Adipocyte (in vitro differentiated cells): Measurements from ENCODE around the gene NNT.

Experiments used
- DNase-seq: peaks from one replicate; pipeline ENCODE4 v3.0.0-alpha.2; 2015; ENCODE audit warnings: low read depth
- H3K27me3 ChIP-seq: replicated peaks from 2 replicates; pipeline ENCODE4 v1.7.0; 2013; ENCODE audit warnings: mild to moderate bottlenecking, low read length, moderate library complexity; ENCODE audit not compliant: control insufficient read depth, insufficient read depth
- H3K36me3 ChIP-seq: 2 replicates; pipeline ENCODE4 v1.7.0; 2013; ENCODE audit warnings: low read length, mild to moderate bottlenecking, moderate library complexity; ENCODE audit not compliant: control insufficient read depth, insufficient read depth, severe bottlenecking
- H3K4me1 ChIP-seq: 2 replicates; pipeline ENCODE4 v1.7.0; 2013; ENCODE audit warnings: mild to moderate bottlenecking, low read length, moderate library complexity; ENCODE audit not compliant: control insufficient read depth, insufficient read depth
- H3K4me3 ChIP-seq: 2 replicates; pipeline ENCODE4 v1.7.0; 2013; ENCODE audit warnings: mild to moderate bottlenecking, low read length, moderate library complexity
- H3K9ac ChIP-seq: 2 replicates; pipeline ENCODE4 v1.7.0; 2013; ENCODE audit warnings: mild to moderate bottlenecking, low read length, moderate library complexity
- H3K9me3 ChIP-seq: 2 replicates; pipeline ENCODE4 v1.7.0; 2013; ENCODE audit warnings: mild to moderate bottlenecking, low read length, moderate library complexity; ENCODE audit not compliant: control insufficient read depth

The NNT gene

GRCh38 chr5:43609752-43610151, 6.8 kb downstream of the NNT start:
- H3K9me3 ChIP-seq = no peaks in the 10 kb centered on the region
- peaks cover 52% of the 10 kb centered on the region for H3K36me3 ChIP-seq
- H3K27me3 ChIP-seq = no peaks in the 10 kb centered on the region

GRCh38 chr5:43613370-43613769, 10.4 kb downstream of the NNT start:
- no peak for DNase-seq
- Histone ChIP-seq H3K9ac (no peak overlapping the region), H3K4me3 (no peak overlapping the region), H3K27me3 (no peaks in the 10 kb centered on the region), H3K9me3 (no peaks in the 10 kb centered on the region), H3K36me3 (peaks cover 59% of the 10 kb centered on the region), H3K4me1 (peaks cover 18% of the 10 kb centered on the region)

More at GRCh38 chr5:43609752-43610151, 6.8 kb downstream of the NNT start:
- no peak for DNase-seq
- Histone ChIP-seq H3K4me1 (no peaks in the 10 kb centered on the region), H3K4me3 (no peak overlapping the region), H3K9ac (no peak overlapping the region)

- Histone ChIP-seq H3K9me3 (no peaks in the 10 kb centered on the region), H3K4me1 (peaks cover 29% of the 10 kb centered on the region), H3K27me3 (no peaks in the 10 kb centered on the region), H3K4me3 (no peak overlapping the region), H3K36me3 (peaks cover 43% of the 10 kb centered on the region), H3K9ac (no peak overlapping the region)
- no peak for DNase-seq
Observed at GRCh38 chr5:43615445-43616184, 12.6 kb downstream of the NNT start.

DNA sequence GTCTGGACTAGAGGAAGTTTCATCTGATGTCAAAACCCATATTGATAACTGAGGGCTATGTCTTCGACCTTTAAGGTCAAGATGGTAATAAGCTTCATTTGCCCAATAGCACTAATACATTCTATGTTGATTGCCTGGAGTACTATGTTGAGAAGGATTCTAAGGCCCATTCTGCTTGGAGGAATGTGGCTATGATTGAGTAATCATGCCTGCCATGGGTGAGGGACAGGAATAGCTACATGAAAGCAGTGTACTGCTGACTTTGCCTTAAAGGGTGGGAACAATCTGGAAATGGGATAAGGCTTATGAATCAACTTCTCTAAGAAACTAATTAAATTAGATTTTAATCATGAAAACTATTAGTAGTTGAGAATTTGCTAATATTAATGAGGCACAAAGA, 13.6 kb downstream of the NNT start:
- Histone ChIP-seq H3K9me3 (no peaks in the 10 kb centered on the region), H3K9ac (no peak overlapping the region), H3K36me3 (peaks cover 36% of the 10 kb centered on the region), H3K27me3 (no peaks in the 10 kb centered on the region), H3K4me3 (no peak overlapping the region), H3K4me1 (peaks cover 29% of the 10 kb centered on the region)
- DNase-seq = peak; percentile 74

DNA sequence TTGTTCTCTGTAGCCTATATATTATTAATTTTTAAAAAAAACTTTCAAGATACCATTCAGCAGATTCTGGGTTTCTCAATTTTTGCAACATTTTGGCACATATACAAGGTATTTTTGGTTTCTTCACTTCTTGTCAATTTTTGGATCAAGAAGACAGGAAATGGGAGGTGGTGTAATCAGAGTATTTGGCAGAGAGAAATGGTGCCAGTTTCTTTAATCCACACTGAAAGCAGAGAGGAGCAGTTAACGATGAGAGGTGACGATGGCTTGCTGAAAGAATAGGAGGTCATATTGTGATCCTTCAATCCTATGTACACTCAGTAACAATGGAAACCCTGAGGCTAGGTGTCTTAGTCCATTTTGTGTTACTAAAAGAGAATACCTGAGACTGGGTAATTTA, 16.4 kb downstream of the NNT start:
- Histone ChIP-seq H3K36me3 (peaks cover 17% of the 10 kb centered on the region), H3K27me3 (no peaks in the 10 kb centered on the region), H3K4me3 (no peak overlapping the region), H3K4me1 (peaks cover 33% of the 10 kb centered on the region), H3K9ac (no peak overlapping the region), H3K9me3 (no peaks in the 10 kb centered on the region)
- DNase-seq = peak; percentile 35

DNA sequence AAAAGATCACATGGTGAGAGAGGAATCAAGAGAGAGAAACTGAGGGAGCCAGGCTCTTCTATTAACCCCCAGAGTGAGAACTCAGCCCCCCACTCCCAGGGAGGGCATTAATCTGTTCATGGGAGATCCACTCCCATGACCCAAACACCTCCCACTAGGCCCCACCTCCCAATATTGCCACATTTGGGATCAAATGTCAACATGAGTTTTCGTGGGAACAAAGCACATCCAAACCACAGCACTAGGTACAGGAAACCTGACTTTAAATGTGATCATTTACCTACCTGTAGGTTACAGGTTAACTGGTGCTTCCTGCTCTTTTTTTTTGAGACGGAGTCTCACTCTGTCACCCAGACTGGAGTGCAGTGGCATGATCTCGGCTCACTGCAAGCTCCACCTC, 16.9 kb downstream of the NNT start:
- H3K9me3 ChIP-seq = no peaks in the 10 kb centered on the region
- H3K27me3 ChIP-seq = no peaks in the 10 kb centered on the region
- H3K9ac ChIP-seq = no peak overlapping the region
- DNase-seq = no peak
- H3K4me3 ChIP-seq = no peak overlapping the region
- H3K36me3 ChIP-seq = peaks cover 15% of the 10 kb centered on the region
- H3K4me1 ChIP-seq = peaks cover 33% of the 10 kb centered on the region

DNA sequence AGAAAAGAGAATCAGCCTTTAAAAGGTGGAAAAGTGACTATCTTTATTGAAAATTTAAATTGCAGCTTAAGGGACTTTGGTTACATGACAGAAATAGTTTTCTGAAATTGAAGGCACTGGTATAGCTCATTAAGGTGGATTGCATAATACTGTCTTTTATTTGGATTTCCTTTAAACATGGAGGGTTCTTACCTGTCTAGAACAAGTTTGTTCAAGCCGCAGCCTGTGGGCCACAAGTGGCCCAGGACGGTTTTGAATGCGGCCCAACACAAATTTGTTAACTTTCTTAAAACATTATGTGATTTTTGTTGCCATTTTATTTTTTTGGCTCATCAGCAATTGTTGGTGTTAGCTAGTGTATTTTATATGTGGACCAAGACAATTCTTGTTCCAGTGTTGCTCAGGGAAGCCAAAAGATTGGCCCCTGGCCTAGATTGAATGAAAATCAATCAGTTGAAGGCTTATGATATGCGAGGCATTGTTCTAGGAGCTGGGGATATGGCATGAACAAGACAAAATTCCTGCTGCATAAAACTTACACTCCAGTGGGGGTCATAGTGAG, 18.0 kb downstream of the NNT start:
- Histone ChIP-seq H3K9ac (no peak overlapping the region), H3K4me3 (no peak overlapping the region), H3K4me1 (peaks cover 29% of the 10 kb centered on the region), H3K36me3 (peaks cover 15% of the 10 kb centered on the region), H3K9me3 (no peaks in the 10 kb centered on the region), H3K27me3 (no peaks in the 10 kb centered on the region)
- no peak for DNase-seq

GRCh38 chr5:43622074-43622473, 19.1 kb downstream of the NNT start:
- Histone ChIP-seq H3K27me3 (no peaks in the 10 kb centered on the region), H3K9me3 (no peaks in the 10 kb centered on the region), H3K4me1 (peaks cover 22% of the 10 kb centered on the region), H3K36me3 (peaks cover 15% of the 10 kb centered on the region), H3K9ac (no peak overlapping the region), H3K4me3 (no peak overlapping the region)
- no peak for DNase-seq

DNA sequence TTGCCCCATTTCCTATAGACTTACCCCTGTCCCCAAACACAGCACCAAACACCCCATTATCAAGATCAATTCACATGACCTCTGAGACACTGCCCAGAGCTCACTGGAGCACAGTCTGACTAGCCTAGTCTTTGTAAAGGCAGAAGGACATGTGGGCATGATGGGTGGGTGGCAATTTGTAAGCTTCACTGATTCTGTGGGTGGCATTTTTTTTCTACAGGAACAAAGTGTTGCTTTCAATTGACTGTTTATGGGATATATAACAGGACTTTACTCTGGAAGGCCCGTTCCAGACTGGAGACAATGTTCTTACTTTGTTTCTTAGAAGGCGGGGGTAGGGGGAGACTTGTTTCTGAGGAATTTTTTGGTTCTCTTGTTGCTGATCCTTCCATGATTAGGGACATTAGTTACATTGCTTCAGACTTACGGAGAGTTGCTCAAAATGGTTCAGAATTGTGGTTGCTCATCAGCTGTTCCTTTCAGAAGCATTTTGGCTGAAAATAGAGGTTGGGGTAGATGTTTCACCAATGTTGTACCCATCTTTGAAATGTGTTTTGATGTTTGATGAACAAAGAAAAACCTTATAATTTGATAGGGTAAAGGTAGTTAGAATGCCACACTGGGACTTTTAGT, 20.2 kb downstream of the NNT start:
- Histone ChIP-seq H3K4me3 (no peak overlapping the region), H3K27me3 (no peaks in the 10 kb centered on the region), H3K4me1 (peaks cover 30% of the 10 kb centered on the region), H3K9ac (no peak overlapping the region), H3K9me3 (no peaks in the 10 kb centered on the region), H3K36me3 (peaks cover 8% of the 10 kb centered on the region)
- DNase-seq = no peak

DNA sequence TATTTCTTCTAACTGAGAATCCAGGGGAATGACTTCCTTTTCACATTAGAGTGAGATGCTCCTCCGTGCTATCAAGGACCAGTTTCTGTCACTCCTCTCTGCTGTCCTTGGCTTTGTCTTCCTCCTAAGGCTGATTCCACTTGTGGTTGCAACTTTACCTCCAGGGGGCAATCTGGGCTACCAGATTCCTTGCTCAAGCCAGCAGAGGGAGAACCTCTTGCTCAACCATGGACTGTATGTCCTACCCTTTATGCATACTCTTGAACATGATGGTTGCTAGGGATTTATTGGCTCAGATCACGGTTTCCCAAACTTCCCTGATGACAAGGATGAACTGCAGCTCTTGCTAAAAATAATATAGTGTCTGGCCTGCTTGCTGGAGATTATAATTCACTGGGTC, 24.0 kb downstream of the NNT start:
- H3K27me3 ChIP-seq = no peaks in the 10 kb centered on the region
- H3K4me1 ChIP-seq = peaks cover 20% of the 10 kb centered on the region
- peak; percentile 69 for DNase-seq
- H3K9me3 ChIP-seq = no peaks in the 10 kb centered on the region
- H3K4me3 ChIP-seq = no peak overlapping the region
- no peak overlapping the region for H3K9ac ChIP-seq
- peaks cover 8% of the 10 kb centered on the region for H3K36me3 ChIP-seq

DNA sequence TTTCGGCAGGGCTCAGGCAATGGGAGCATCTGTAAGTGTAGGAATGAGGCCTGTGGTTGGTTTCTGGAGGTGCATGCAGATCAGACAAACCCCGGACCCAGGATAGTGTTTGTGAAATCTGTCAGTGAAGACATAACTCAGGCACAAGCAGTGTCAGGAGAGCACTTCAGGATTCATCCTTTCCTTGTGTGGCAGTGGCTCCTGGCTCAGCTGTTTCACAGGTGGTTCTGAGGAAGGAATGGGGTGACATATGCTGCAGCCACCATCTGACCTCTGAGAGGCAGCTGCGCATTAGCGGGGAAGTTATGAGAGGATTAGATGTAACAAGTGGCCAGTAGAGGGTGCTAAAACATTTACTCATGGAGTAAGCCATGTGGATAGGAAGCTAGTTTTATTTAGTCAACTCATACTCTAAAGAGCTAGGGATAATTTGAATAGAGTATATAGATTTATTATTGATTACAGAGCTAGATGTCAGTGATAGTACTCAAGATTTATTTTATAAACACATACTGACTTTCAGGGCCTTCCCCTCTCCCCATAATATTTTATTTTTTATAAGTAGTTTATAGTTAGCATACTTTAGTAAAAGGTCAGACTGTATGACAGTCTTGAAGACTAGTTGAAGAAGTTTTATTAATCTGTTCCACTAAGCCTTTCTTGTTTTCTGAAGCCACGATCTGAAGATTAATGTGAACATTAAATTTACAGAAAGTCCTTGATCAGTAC, 28.4 kb downstream of the NNT start:
- DNase-seq = peak; percentile 96
- Histone ChIP-seq H3K9ac (peak overlapping the region; percentile 50), H3K36me3 (no peaks in the 10 kb centered on the region), H3K4me1 (peaks cover 42% of the 10 kb centered on the region), H3K9me3 (no peaks in the 10 kb centered on the region), H3K4me3 (no peak overlapping the region), H3K27me3 (no peaks in the 10 kb centered on the region)
